ENCODE data around the gene AKNA. TPM values are rescaled to one million over a fixed set of nuclear protein-coding genes. Genes with fewer than 3 reads are reported as not detected.

Gene AKNA
- total RNA-seq, 4 donors from 2014 or later, result 8.8 to 24.3 (median 19.0) TPM

GRCh38 chr9:114397848-114398605 is 10.2 kb upstream of the AKNA start:
- H3K27ac ChIP-seq, result peak overlapping the region; percentile 15 to 88 (median 81)
- H3K36me3 ChIP-seq, result peaks cover 0 to 15% of the 10 kb centered on the region in 2 donors
- peak; percentile 94 for ATAC-seq
- no peaks in the 10 kb centered on the region for H3K27me3 ChIP-seq
- WGBS, 2 donors (ENCODE audit: low coverage in 1 of 2), result 0 to 1% methylated on average over 9 to 13 of the region's 66 CpGs
- peaks cover 0 to 52% (median 18%) of the 10 kb centered on the region in 3 donors for H3K4me1 ChIP-seq
- no peaks in the 10 kb centered on the region for H3K9me3 ChIP-seq
- peak overlapping the region; percentile 69 to 80 for H3K4me3 ChIP-seq
- TF ChIP-seq EP300 (IDR thresholded peaks at IDR 0.05), result peak; percentile 10
- peak in 2 of 4 experiments; percentile 11 to 21 for TF ChIP-seq CTCF (IDR thresholded peaks at IDR 0.05)
- TF ChIP-seq POLR2AphosphoS5 (IDR thresholded peaks at IDR 0.05), result peak; percentile 86
- TF ChIP-seq POLR2A (IDR thresholded peaks at IDR 0.05), result peak; percentile 46 to 53

- Histone ChIP-seq H3K4me3 (peak overlapping the region; percentile 69 to 80), H3K36me3 (peaks cover 0 to 8% of the 10 kb centered on the region in 2 donors), H3K4me1 (peaks cover 0 to 58% (median 23%) of the 10 kb centered on the region in 3 donors), H3K27ac (peak overlapping the region; percentile 18 to 88 (median 81)), H3K27me3 (no peaks in the 10 kb centered on the region), H3K9me3 (no peaks in the 10 kb centered on the region)
- no peak for ATAC-seq
- TF ChIP-seq EP300 (IDR thresholded peaks at IDR 0.05) (no peak), POLR2AphosphoS5 (IDR thresholded peaks at IDR 0.05) (no peak), POLR2A (IDR thresholded peaks at IDR 0.05) (no peak)
- 25 to 44% methylated on average over 6 to 7 of the region's 14 CpGs for WGBS, 2 donors (ENCODE audit: low coverage in 1 of 2)
Observed at GRCh38 chr9:114397219-114397847, 9.6 kb upstream of the AKNA start.

- Histone ChIP-seq H3K36me3 (peaks cover 0 to 2% of the 10 kb centered on the region in 2 donors), H3K27me3 (no peaks in the 10 kb centered on the region), H3K4me1 (peaks cover 0 to 62% (median 25%) of the 10 kb centered on the region in 3 donors), H3K9me3 (no peaks in the 10 kb centered on the region), H3K4me3 (peak overlapping the region in 1 of 2 donors; percentile 80), H3K27ac (peak overlapping the region; percentile 18 to 88 (median 81))
- peak; percentile 29 for TF ChIP-seq POLR2AphosphoS5 (IDR thresholded peaks at IDR 0.05)
- no peak for TF ChIP-seq CTCF (IDR thresholded peaks at IDR 0.05)
- no peak for TF ChIP-seq EP300 (IDR thresholded peaks at IDR 0.05)
- TF ChIP-seq POLR2A (IDR thresholded peaks at IDR 0.05), result no peak
- no peak for ATAC-seq
- 0 to 48% methylated on average over 1 to 15 of the region's 16 CpGs for WGBS, 2 donors (ENCODE audit: low coverage in 1 of 2)
Observed at GRCh38 chr9:114396558-114397218, 8.9 kb upstream of the AKNA start.

- Histone ChIP-seq H3K27me3 (no peaks in the 10 kb centered on the region), H3K4me3 (no peak overlapping the region), H3K27ac (peak overlapping the region in 3 of 4 donors; percentile 12 to 88 (median 83)), H3K4me1 (peaks cover 0 to 68% (median 25%) of the 10 kb centered on the region in 3 donors), H3K9me3 (no peaks in the 10 kb centered on the region), H3K36me3 (no peaks in the 10 kb centered on the region)
- TF ChIP-seq EP300 (IDR thresholded peaks at IDR 0.05), result no peak
- TF ChIP-seq CTCF (IDR thresholded peaks at IDR 0.05), result no peak
- no peak for TF ChIP-seq POLR2AphosphoS5 (IDR thresholded peaks at IDR 0.05)
- no peak for TF ChIP-seq POLR2A (IDR thresholded peaks at IDR 0.05)
- 86 to 100% methylated on average over 2 to 5 of the region's 5 CpGs for WGBS, 2 donors (ENCODE audit: low coverage in 1 of 2)
- ATAC-seq, result no peak
Observed at GRCh38 chr9:114395768-114396167, 8.0 kb upstream of the AKNA start.

- 13% methylated on average over 4 of the region's 5 CpGs; no CpG with 5 or more reads in 1 of the 2 donors for WGBS, 2 donors (ENCODE audit: low coverage in 1 of 2)
- Histone ChIP-seq H3K4me1 (peaks cover 0 to 72% (median 25%) of the 10 kb centered on the region in 3 donors), H3K9me3 (no peaks in the 10 kb centered on the region), H3K4me3 (peak overlapping the region in 1 of 2 donors; percentile 3), H3K36me3 (no peaks in the 10 kb centered on the region), H3K27ac (peak overlapping the region in 3 of 4 donors; percentile 69 to 88 (median 69)), H3K27me3 (no peaks in the 10 kb centered on the region)
- ATAC-seq, result no peak
- no peak for TF ChIP-seq EP300 (IDR thresholded peaks at IDR 0.05)
- TF ChIP-seq CTCF (IDR thresholded peaks at IDR 0.05), result no peak
- no peak for TF ChIP-seq POLR2A (IDR thresholded peaks at IDR 0.05)
- TF ChIP-seq POLR2AphosphoS5 (IDR thresholded peaks at IDR 0.05), result no peak
Observed at GRCh38 chr9:114395334-114395617, 7.5 kb upstream of the AKNA start.
